GM21447 (cell line): ENCODE measurements around the gene SPEF1.
"Not testable (repeated sequence)": the region's sequence is repeated elsewhere in the genome, so short reads cannot be mapped to it uniquely, and the experiment has no call there.

Source experiments
- ATAC-seq: cut with Tn5 transposase; IDR thresholded peaks from one replicate; pipeline ENCODE4 v1.9.1; 2021; ENCODE audit not compliant: unreplicated experiment

SPEF1 gene, protein sequence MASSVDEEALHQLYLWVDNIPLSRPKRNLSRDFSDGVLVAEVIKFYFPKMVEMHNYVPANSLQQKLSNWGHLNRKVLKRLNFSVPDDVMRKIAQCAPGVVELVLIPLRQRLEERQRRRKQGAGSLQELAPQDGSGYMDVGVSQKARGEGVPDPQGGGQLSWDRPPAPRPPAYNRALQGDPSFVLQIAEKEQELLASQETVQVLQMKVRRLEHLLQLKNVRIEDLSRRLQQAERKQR

DNA sequence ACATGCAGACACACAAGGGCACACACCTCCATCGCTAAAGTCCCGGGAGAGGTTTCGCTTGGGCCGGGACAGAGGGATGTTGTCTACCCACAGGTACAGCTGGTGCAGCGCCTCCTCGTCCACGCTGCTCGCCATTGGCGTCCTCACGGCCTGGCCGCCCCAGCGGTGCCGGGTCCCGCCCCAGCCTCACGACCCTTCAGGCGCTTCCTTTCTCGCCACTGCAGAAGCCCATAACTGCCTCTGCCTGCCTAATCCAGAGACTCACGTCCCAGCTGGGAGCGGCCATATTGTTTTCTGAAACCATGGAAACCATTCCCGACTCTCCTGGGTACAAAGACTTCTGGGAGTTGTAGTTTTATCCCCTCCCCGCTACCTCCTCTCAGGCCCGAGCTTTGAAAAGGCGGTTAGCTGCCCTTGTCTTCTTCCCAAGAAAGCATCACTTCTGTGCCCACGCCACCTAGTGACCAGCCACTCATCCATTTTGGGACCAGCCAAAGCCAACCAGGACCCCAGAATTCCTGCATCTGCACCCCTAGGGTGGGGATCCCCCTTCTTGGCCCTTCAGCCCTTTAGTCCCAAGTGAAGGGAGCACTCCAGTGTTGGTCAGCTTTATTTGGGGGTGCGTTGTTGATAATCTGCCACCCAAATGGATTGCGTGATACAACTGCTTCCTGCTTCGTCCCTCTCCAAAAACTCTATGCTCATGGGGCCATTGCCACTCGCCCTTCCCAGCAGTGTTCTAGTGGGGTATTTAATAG lies at the start of gene SPEF1:
TSS of gene SPEF1 (minus strand) at position 296 of the 758 bp plus-strand sequence. CDS start at position 135, 161 bp downstream.
- ATAC-seq: peak; percentile 74

DNA sequence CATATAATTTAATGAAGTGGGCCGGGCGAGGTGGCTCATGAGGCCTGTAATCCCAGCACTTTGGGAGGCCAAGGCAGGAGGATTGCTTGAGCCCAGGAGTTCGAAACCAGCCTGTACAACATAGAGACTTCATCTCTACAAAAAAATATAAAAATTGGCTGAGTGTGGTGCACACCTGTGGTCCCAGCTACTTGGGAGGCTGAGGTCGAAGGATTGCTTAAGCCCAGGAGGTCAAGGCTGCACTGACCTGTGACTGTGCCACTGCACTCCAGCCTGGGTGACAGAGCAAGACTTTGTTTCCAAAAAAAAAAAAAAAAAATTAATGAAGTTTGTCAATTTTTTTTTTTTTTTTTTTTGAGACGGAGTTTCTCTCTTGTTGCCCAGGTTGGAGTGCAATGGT lies 48.6 kb upstream of the SPEF1 start:
- not testable (repeated sequence) for ATAC-seq

DNA sequence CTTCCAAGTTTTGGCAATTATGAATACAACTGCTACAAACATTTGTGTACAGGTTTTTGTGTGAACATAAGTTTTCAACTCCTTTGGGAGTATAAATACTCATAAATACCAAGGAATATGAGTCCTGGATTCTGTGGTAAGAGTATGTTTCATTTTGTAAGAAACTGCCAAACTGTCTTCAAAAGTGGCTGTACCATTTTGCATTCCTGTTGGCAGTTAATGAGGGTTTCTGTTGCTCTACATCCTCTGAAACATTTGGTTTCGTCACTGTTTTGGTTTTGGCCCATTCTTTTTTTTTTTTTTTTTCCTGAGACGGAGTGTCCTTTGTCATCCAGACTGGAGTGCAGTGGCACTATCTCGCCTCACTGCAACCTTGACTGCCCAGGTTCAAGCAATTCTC lies 47.5 kb upstream of the SPEF1 start:
- ATAC-seq: no peak

DNA sequence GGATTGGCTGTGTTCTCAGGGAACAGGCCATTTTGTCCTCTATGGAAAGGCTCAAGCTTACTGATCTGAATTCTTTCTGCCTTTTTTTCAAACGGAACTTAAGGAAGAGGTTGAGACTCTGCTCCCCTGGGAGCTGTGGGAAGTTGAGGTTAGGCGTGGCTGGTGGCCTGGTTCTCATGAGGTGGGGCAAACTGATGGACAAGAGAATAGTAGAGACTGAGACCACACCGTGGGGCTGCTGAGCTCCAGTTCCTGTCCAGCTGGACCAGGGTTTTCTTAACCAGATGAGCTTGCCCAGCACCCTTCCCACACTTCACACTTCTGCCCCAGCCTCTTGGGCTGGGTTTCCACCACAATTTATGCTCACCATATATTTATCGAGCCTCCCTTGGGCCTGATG lies 45.2 kb upstream of the SPEF1 start:
- no peak for ATAC-seq

DNA sequence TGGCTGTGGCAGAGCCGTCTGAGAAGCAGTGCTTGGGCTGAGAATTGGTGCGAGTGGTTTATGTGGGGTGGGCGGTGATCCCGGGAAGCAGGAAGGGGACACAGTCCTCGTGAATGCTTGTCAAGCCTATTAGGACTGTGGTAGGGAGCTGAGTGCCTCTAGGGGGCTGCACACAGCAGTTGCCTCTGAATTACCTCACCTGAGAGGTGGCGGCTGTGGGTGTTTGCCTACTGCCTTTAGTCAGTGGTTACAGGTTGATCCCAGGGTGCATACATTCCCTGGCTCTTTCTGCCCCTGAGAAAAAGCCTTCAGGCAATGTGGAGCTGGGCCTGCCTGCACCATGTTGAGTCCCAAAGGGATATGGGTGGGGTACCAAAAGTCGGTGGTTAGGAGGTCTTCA lies 44.3 kb upstream of the SPEF1 start:
- ATAC-seq: no peak

DNA sequence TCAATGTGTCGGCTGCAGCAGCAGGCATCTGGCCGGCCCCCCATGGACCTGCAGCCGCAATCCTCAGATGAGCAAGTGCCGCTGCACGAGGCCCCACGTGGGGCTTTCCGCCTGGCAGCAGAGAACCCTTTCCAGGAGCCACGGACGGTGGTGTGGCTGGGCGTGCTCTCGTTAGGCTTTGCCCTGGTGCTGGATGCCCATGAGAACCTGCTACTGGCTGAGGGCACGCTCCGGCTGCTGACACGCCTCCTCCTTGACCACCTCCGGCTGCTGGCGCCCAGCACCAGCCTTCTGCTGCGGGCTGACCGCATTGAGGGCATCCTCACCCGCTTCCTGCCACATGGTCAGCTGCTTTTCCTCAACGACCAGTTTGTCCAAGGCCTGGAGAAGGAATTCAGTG lies 42.6 kb upstream of the SPEF1 start:
- no peak for ATAC-seq

DNA sequence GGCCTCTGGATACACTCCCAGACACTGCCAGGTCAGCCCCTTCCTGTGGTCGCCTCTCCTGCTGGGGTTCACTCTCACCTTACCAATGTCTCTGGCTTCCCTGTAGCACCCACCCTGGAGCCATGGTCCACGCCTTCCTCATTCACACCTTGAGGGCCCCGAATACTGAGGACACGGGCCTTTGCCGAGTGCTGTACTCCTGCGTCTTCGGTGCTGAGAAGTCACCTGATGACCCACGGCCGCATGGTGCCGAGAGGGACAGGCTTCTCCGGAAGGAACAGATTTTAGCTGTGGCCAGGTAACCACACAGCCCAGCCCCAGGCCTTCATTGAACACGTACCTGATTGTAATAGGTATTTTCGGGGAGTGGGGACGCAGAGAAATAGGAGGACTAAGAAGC lies 40.7 kb upstream of the SPEF1 start:
- ATAC-seq: no peak

DNA sequence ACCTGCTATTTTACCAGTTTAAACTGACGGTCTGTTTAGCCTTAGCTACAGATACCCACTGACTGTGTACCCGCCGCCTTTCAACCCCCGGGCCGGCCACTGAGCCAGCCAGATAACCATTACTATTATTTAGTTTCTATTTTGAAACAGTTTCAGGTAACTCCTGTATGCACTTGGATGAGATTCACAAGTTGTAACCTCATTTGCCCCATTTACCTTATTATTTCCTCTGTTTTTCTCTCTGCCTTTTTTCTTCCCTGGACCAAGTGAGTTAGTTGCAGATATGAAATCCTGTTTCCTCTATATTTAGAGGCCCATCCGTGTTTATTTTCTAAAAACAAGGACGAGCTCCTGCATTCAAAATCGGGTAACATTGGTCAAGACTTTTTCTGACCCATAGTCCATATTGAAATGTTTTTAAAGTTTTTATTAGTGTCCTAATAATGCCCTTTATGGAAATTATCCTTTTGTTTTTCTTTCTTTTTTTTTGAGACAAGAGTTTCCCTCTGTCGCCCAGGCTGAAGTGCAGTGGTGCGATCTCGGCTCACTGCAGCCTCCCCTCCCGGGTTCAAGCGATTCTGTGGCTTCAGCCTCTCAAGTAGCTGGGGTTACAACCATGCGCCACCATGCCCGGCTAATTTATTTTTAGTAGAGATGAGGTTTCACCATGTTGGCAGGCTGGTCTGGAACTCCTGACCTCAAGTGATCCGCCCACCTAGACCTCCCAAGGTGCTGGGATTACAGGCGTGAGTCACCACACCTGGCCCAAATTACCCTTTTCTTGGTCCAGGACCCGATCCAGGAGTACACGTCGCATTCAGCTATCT lies 39.9 kb upstream of the SPEF1 start:
- ATAC-seq: no peak

DNA sequence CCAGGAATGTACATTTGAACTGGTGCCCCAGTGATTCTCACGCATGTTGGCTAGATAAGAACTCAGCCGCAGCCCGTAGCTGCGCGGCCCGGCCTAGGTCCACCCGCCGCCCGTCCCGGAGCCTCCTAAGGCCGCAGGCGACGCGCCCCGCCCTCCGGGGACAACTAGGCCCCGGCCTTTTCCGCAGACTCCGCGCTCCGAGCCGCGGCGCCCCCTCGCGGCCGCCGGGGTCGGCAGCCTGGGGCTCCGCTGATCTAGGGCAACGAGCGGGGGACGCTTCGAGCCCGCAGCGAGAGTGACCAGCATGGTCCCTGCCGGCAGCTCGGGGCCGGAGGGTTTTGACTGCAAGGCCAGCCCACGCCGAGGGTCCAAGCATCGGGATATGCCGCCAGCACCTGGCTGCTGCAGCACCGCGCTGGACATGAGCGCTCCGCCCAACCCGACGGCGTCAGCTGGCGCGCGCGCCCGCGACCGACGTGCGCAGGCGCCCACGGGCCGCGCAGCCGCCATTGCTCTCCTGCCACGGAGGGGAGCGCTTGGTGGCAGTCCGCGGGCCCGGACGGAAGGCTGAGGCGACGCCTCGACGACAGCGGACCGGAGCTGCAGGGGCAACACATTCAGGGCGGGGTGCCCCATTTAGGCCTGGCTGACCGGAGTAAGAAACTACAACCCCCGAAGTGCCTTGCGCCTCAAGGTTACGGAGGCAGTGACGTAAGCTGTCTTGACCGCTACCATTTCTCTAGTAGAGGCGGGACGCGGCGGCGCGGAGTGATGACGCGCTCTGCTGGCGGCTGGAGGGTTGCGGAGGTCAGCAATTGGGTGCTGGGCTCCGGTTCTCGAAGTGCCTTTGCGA lies 39.0 kb upstream of the SPEF1 start, which contains the start of gene AP5S1:
TSS of gene AP5S1 (plus strand) at position 500 of the 853 bp plus-strand sequence. CDS start 1,571 bp downstream, outside the sequence.
- ATAC-seq: peak; percentile 75

DNA sequence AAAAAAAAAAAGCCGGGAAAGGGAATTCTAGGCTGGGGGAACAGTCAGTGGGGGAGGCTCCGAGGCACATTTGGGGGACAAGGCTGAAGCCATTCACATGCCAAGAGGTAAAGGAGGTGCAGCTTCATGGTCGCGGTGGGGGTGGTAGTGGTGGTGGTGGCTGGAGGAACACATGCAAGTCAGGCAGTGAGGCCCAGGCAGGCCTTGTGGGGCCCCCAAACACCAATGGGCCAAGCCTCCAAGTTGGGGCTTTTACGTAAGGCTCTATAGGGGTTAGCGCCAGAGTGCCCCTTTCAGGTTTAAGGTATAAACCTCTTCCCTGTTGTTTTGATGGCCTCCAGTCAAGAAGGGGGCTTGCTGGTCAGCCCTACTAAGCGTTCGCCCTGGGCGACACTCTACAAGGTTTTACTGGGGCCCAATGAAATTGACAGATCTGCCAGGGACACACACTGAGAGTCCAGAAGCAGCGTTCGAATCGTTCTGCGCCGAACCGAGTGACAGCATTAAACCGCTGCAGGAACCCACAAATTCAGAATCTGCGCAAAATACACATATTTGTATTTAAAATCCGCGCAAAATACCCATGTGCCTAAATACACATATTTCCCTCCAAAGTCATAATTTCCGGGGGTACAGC lies 38.3 kb upstream of the SPEF1 start:
- ATAC-seq: no peak

DNA sequence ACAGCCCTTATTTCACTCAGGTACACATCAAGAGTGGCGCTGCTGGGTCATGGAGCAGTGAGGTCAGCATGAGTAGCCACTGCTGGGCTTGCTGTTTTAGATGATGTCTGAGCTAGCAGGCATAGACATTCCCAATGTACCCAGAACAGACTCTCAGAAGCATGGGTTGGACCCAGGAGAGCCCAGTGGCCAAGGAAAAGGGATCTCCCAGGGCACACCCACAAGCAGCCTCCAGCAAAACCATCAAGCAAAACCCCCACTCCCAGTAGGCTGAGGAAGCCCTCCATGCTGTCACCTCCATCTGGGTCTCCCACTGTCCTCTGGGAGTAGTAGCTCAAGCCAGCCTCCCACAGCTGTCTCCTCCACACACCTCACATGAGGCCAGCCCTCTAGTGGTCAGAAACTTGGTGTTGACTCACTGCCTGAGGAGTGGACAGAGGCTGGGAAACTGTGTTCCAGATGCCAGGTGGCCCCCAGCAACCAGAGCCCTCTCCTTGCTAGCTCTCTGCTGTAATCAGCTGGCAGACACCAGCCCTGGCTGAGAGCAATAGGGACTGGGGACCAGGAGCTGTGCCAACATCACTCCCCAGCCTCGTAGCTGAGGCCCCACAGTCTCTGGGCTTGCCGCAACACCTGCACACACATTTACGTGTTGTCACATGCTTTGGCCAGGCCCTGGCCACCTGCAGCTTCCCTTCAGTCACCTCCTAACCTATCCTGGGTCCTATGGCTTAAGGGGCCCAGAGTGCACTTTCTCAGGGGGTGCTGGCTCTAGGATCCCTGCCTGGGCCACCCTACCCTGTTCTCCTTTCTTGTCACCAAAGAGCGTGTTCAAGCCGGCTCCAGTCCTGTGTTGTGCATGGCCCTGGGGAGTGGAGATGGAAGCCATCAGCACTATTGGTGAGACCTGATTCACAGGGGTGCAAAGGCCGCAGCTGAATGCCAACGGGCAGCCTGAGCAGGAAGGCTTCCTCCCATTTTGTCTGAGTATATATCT lies 37.2 kb upstream of the SPEF1 start:
- no peak for ATAC-seq

DNA sequence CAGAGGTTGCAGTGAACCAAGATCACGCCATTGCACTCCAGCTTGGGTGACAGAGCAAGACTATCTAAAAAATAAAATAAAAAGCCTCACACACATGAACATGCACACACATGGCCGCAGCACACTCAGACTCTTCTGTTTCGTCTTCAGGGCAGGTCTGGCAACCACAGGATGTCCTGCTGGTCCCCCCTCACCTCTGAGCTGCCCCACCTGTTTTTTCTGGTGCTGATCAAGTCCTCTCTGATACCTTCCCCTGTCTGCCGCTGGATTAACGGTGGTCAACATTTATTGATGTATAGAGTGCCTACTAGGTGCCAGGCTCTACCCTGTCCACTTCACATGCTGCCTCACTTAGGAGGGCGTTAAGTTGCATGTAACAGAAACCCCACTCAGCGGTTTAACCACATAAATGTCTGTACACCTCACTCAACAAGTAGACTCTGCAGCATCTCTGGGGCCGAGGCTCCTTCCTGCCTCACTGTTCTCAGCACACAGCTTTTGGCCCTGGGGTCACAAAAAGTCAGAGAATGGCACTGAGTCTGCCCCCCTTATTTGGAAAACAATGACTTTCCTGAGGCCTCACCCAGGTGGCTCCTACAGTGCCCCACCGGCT lies 34.6 kb upstream of the SPEF1 start:
- ATAC-seq: no peak

DNA sequence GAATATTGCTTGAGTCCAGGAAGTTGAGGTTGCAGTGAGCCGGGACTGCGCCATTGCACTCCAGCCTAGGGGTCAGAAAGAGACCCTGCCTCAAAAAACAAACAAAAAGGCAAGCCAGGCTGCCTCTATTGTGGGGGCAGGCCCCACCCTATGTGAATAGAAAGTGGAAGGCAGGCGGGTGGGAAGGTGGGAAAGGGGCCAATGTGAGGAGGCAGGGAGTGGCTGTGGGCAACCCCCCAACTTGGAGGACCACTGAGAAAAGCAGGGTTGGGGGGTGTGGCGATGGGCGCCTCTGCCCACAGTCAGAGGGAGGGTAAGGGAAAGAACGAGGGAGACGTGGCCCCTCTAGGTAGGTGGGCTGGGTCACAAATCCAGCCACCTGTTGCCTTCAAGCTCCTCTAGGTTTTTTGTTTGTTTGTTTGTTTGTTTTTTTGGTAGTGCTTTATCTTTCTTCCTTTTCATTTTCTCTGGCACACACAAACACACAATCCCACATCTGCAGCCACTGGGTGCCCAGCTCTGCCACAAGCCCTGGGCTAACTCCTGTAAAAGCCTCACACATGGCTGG lies 33.8 kb upstream of the SPEF1 start:
- no peak for ATAC-seq

DNA sequence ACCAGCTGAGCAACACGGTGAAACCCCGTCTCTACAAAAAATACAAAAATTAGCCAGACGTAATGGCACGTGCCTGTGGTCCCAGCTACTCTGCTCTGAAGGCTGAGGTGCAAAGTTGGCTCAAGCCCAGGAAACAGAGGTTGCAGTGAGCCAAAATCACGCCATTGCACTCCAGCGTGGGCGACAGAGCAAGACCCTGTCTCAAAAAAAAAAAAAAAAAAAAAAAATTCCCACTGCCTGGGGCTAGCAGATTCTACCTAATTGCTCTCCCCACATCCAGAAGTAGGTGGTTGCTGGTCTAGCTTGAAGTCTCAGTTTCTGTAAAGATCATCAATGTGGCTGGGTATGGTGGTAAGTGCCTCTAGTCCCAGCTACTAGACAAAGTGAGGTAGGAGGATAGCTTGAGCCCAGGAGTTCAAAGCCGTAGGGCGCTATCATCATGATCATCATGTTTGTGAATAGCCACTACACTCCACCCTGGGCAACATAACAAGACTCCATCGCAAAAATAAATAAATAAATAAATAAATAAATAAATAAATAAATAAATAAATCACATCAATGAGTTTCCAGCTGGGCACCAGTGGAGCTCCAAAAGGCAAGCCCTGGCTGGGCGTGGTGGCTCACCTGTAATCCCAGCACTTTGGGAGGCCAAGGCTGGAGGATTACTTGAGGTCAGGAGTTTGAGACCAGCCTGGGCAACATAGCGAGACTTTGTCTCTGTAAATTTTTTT lies 32.8 kb upstream of the SPEF1 start:
- no peak for ATAC-seq

DNA sequence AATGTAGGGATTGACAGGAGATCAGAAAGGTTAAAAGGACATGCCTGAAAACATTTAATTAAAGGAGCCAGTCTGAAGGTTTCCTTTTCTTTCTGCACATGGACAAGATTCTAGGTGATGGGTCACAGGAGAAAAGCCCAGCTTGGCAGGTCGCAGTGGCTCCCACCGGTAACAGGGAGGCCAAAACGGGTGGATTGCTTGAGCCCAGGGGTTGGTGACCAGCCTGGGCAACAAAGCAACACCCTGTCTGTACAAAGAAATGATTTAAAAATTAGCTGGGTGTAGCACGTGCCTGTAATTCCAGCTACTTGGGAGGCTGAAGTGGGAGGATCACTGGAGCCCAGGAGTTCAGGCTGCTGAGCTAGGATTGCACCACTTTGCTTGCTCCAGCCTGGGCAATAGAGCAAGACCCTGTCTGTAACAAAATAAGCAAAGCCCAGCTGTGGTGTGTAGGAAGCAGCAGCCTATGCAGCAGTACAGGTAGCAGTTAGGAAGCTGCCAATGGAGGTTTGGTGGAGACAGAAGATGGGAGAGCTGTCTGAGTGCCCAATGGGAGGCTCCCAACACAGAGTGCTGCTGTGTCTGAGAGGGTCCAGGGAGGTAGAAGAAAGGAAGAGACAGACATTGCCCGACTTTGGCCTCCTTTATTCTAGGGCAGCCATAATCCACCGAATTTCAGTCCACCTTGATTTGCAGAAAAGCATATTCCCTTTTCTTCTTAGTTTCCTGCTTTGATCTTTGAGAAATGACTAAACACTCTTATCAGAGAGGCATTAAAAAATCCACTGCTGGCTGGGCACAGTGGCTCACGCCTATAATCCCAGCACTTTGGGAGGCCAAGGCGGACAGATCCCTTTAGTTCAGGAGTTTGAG lies 32.0 kb upstream of the SPEF1 start:
- no peak for ATAC-seq

DNA sequence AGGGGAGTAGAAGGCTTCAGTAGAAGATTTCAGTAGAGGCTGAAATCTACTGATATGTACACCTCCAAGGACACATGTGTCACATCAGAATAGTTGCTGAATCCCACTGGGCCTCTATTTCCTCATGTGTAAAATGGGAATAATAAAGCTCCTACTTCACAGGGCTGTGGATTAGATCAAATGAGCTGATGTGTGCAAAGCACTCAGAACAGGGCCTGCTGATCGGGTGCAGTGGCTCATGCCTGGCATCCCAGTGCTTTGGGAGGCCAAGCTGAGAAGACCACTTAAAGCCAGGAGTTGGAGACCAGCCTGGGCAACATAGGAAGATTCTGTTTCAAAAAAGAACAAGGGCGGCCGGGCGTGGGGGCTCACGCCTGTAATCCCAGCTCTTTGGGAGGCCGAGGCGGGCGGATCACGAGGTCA lies 31.0 kb upstream of the SPEF1 start:
- no peak for ATAC-seq
